Measurements from ENCODE around the gene DGKB. TPM values are rescaled to one million over a fixed set of nuclear protein-coding genes. Genes with fewer than 3 reads are reported as not detected.

DGKB gene
- total RNA-seq, 1 experiment from 2014 or later, result 1.9 TPM

DNA sequence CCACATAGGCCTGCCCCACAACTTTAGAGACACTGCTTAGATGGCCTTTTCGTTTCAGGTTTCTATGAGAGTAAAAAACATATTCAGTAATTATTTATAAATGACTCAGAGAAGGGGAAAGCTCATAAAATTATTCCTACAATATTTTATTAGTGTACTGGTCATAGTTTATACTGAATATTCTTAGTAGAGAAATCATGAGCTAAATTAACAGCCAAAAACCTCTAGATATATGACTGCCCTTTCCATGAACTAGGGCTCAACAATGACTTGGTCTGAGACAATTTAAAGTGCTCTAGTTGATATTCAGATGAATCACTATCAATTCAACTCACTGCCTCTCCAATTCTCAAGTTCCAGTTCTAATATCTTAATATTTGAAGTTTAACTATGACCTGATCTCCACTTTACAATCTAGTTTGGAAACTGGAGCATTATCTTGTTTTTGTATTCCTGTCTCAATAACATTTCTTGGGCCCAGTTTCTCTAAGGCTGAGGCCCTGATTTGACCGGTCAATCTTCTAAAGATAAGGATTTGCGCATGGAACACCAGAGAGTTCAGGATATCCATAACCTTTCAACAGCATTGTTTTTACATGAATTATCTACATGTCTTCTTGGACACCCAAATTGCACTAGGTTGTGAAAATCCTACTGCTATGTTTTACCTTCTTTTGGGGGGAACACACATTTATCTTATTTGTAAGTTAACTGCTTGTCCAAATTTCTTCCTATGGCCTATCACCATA, 141.6 kb downstream of the DGKB start:
- H3K27me3 Mint-ChIP-seq (ENCODE audit: low read depth), result no peaks in the 10 kb centered on the region
- no peaks in the 10 kb centered on the region for H3K36me3 Mint-ChIP-seq
- H3K9me3 Mint-ChIP-seq, result no peaks in the 10 kb centered on the region
- no peak overlapping the region for H3K27ac Mint-ChIP-seq
- TF ChIP-seq ZNF671 (CRISPR knock-in tag; IDR thresholded peaks at IDR 0.05), result no peak
- no peak for TF ChIP-seq SMAD3 (CRISPR knock-in tag; IDR thresholded peaks at IDR 0.05; ENCODE audit: borderline replicate concordance)
- no peak for TF ChIP-seq FOXP1 (CRISPR knock-in tag; IDR thresholded peaks at IDR 0.05; ENCODE audit: borderline replicate concordance)
- TF ChIP-seq, protein P1, sequence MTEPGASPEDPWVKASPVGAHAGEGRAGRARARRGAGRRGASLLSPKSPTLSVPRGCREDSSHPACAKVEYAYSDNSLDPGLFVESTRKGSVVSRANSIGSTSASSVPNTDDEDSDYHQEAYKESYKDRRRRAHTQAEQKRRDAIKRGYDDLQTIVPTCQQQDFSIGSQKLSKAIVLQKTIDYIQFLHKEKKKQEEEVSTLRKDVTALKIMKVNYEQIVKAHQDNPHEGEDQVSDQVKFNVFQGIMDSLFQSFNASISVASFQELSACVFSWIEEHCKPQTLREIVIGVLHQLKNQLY (CRISPR knock-in tag; IDR thresholded peaks at IDR 0.05), result no peak
- TF ChIP-seq ZNF317 (CRISPR knock-in tag; IDR thresholded peaks at IDR 0.05; ENCODE audit: borderline replicate concordance, low read depth), result no peak
- TF ChIP-seq, protein P2, sequence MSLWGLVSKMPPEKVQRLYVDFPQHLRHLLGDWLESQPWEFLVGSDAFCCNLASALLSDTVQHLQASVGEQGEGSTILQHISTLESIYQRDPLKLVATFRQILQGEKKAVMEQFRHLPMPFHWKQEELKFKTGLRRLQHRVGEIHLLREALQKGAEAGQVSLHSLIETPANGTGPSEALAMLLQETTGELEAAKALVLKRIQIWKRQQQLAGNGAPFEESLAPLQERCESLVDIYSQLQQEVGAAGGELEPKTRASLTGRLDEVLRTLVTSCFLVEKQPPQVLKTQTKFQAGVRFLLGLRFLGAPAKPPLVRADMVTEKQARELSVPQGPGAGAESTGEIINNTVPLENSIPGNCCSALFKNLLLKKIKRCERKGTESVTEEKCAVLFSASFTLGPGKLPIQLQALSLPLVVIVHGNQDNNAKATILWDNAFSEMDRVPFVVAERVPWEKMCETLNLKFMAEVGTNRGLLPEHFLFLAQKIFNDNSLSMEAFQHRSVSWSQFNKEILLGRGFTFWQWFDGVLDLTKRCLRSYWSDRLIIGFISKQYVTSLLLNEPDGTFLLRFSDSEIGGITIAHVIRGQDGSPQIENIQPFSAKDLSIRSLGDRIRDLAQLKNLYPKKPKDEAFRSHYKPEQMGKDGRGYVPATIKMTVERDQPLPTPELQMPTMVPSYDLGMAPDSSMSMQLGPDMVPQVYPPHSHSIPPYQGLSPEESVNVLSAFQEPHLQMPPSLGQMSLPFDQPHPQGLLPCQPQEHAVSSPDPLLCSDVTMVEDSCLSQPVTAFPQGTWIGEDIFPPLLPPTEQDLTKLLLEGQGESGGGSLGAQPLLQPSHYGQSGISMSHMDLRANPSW (CRISPR knock-in tag; conservative IDR thresholded peaks at IDR 0.05; ENCODE audit: low read depth), result no peak
- TF ChIP-seq, protein P3, sequence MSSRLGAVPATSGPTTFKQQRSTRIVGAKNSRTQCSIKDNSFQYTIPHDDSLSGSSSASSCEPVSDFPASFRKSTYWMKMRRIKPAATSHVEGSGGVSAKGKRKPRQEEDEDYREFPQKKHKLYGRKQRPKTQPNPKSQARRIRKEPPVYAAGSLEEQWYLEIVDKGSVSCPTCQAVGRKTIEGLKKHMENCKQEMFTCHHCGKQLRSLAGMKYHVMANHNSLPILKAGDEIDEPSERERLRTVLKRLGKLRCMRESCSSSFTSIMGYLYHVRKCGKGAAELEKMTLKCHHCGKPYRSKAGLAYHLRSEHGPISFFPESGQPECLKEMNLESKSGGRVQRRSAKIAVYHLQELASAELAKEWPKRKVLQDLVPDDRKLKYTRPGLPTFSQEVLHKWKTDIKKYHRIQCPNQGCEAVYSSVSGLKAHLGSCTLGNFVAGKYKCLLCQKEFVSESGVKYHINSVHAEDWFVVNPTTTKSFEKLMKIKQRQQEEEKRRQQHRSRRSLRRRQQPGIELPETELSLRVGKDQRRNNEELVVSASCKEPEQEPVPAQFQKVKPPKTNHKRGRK (CRISPR knock-in tag; IDR thresholded peaks at IDR 0.05; ENCODE audit: borderline replicate concordance), result no peak
- TF ChIP-seq, protein P4, sequence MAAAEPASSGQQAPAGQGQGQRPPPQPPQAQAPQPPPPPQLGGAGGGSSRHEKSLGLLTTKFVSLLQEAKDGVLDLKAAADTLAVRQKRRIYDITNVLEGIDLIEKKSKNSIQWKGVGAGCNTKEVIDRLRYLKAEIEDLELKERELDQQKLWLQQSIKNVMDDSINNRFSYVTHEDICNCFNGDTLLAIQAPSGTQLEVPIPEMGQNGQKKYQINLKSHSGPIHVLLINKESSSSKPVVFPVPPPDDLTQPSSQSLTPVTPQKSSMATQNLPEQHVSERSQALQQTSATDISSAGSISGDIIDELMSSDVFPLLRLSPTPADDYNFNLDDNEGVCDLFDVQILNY (CRISPR knock-in tag; IDR thresholded peaks at IDR 0.05), result no peak
- no peak for TF ChIP-seq TCF7 (CRISPR knock-in tag; IDR thresholded peaks at IDR 0.05; ENCODE audit: low read depth)
- TF ChIP-seq, protein P5, sequence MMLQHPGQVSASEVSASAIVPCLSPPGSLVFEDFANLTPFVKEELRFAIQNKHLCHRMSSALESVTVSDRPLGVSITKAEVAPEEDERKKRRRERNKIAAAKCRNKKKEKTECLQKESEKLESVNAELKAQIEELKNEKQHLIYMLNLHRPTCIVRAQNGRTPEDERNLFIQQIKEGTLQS (CRISPR knock-in tag; conservative IDR thresholded peaks at IDR 0.05), result no peak
- no peak for TF ChIP-seq TP53 (CRISPR knock-in tag; IDR thresholded peaks at IDR 0.05)
- TF ChIP-seq, protein P6, sequence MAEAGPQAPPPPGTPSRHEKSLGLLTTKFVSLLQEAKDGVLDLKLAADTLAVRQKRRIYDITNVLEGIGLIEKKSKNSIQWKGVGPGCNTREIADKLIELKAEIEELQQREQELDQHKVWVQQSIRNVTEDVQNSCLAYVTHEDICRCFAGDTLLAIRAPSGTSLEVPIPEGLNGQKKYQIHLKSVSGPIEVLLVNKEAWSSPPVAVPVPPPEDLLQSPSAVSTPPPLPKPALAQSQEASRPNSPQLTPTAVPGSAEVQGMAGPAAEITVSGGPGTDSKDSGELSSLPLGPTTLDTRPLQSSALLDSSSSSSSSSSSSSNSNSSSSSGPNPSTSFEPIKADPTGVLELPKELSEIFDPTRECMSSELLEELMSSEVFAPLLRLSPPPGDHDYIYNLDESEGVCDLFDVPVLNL (CRISPR knock-in tag; IDR thresholded peaks at IDR 0.05; ENCODE audit: borderline replicate concordance, low read depth), result no peak
- ATAC-seq, result no peak
- POLR2A ChIA-PET, result no interaction called here
- no peak overlapping the region for H3K4me3 Mint-ChIP-seq
- CTCF ChIA-PET, result interaction anchor here (1.4 kb wide), 1 partner anchor 26 kb away, joined by 3 read pairs; no protein-coding TSS in a partner anchor
- DNase-seq (ENCODE audit: low spot score), result no peak
- peaks cover 10% of the 10 kb centered on the region for H3K4me1 Mint-ChIP-seq

DNA sequence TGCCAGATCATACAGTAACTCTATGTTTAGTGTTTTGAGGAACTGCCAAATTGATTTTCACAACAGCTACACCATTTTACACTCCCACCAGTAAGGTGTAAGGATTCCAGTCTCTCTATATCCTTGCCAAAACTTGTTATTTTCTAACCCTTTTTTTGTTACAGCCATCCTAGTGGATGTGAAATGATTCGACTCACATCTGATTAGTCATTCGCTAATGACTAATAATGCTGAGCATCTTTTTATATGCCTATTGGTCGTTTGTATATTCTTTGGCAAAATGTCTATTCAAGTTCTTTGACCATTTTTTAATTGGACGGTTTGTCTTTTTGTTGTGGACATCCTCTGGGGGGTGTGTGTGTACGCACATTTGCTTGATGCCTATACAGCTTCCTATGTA, 142.8 kb downstream of the DGKB start:
- Mint-ChIP-seq H3K4me3 (no peak overlapping the region), H3K4me1 (peaks cover 10% of the 10 kb centered on the region), H3K9me3 (no peaks in the 10 kb centered on the region), H3K36me3 (no peaks in the 10 kb centered on the region), H3K27me3 (ENCODE audit: low read depth) (no peaks in the 10 kb centered on the region), H3K27ac (no peak overlapping the region)
- ATAC-seq, result no peak
- ChIA-PET POLR2A (no interaction called here), CTCF (no interaction called here)
- TF ChIP-seq JAZF1 (CRISPR knock-in tag; IDR thresholded peaks at IDR 0.05) (no peak), NR1H2 (CRISPR knock-in tag; IDR thresholded peaks at IDR 0.05) (no peak), TCF7 (CRISPR knock-in tag; IDR thresholded peaks at IDR 0.05; ENCODE audit: low read depth) (no peak), FOXK1 (CRISPR knock-in tag; IDR thresholded peaks at IDR 0.05) (no peak), GABPB1 (CRISPR knock-in tag; IDR thresholded peaks at IDR 0.05) (no peak)
- TF ChIP-seq, protein P7, sequence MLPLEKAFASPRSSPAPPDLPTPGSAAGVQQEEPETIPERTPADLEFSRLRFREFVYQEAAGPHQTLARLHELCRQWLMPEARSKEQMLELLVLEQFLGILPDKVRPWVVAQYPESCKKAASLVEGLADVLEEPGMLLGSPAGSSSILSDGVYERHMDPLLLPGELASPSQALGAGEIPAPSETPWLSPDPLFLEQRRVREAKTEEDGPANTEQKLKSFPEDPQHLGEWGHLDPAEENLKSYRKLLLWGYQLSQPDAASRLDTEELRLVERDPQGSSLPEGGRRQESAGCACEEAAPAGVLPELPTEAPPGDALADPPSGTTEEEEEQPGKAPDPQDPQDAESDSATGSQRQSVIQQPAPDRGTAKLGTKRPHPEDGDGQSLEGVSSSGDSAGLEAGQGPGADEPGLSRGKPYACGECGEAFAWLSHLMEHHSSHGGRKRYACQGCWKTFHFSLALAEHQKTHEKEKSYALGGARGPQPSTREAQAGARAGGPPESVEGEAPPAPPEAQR (CRISPR knock-in tag; IDR thresholded peaks at IDR 0.05), result no peak
- TF ChIP-seq, protein P1 (CRISPR knock-in tag; IDR thresholded peaks at IDR 0.05), result no peak
- TF ChIP-seq, protein P5 (CRISPR knock-in tag; conservative IDR thresholded peaks at IDR 0.05), result no peak
- DNase-seq (ENCODE audit: low spot score), result no peak
